Gastrocnemius medialis (tissue), 4 donors: Measurements from ENCODE around the gene MAPRE2.

Source experiments
- CTCF ChIP-seq, 5 experiments: fragments of 450-650 bp in 3 of 5; fragments of 200-600 bp in 2 of 5; sonication (generic) in 2 of 5; IDR thresholded peaks in 4 of 5; conservative IDR thresholded peaks in 1 of 5; 1 replicate in 4 of 5; 2 replicates in 1 of 5; pipeline ENCODE4 v1.5.1; 2016 to 2019; ENCODE audit warnings: antibody characterized with exemption in 5 of 5, mild to moderate bottlenecking in 3 of 5, moderate library complexity in 3 of 5
- POLR2A ChIP-seq, 2 donors: fragments of 450-650 bp; IDR thresholded peaks; one replicate each; pipeline ENCODE4 v1.6.1; 2017; ENCODE audit warnings: antibody characterized with exemption in 2 of 2, mild to moderate bottlenecking in 2 of 2, moderate library complexity in 2 of 2

GRCh38 chr18:35131387-35132020, 90.3 kb downstream of the MAPRE2 start:
- TF ChIP-seq CTCF (IDR thresholded peaks at IDR 0.05 in 4 of 5, conservative IDR thresholded peaks at IDR 0.05 in 1 of 5) (no peak), POLR2A (IDR thresholded peaks at IDR 0.05) (no peak)
